HUES48 (cell line): Measurements from ENCODE around the gene ATP2C1.

Experiments
- H3K27ac ChIP-seq: one replicate; pipeline ENCODE4 v1.7.0; 2013; ENCODE audit warnings: low read depth, low read length, inconsistent platforms
- H3K27me3 ChIP-seq: 2 replicates; pipeline ENCODE4 v1.6.1; 2013; ENCODE audit warnings: mild to moderate bottlenecking, low read length; ENCODE audit not compliant: control insufficient read depth, insufficient read depth
- H3K36me3 ChIP-seq: 2 replicates; pipeline ENCODE4 v1.6.1; 2013; ENCODE audit warnings: low read length; ENCODE audit not compliant: control insufficient read depth, insufficient read depth
- H3K4me1 ChIP-seq: 2 replicates; pipeline ENCODE4 v1.6.1; 2013; ENCODE audit warnings: mild to moderate bottlenecking, low read length; ENCODE audit not compliant: control insufficient read depth, insufficient read depth
- H3K4me3 ChIP-seq: 2 replicates; pipeline ENCODE4 v1.5.1; 2013; ENCODE audit warnings: mild to moderate bottlenecking, low read depth, low read length
- H3K9ac ChIP-seq: 2 replicates; pipeline ENCODE4 v1.6.1; 2013; ENCODE audit warnings: mild to moderate bottlenecking, low read depth, low read length, moderate library complexity
- H3K9me3 ChIP-seq: 2 replicates; pipeline ENCODE4 v1.6.1; 2013; ENCODE audit warnings: low read length; ENCODE audit not compliant: control insufficient read depth, insufficient read depth

The ATP2C1 gene

GRCh38 chr3:130897316-130897715 lies 3.4 kb downstream of the ATP2C1 start:
- no peaks in the 10 kb centered on the region for H3K36me3 ChIP-seq
- H3K27ac ChIP-seq = no peak overlapping the region
- H3K4me3 ChIP-seq = no peak overlapping the region
- H3K9me3 ChIP-seq = no peaks in the 10 kb centered on the region
- peaks cover 69% of the 10 kb centered on the region for H3K4me1 ChIP-seq
- no peak overlapping the region for H3K9ac ChIP-seq
- no peaks in the 10 kb centered on the region for H3K27me3 ChIP-seq

GRCh38 chr3:130900959-130901358 lies 7.1 kb downstream of the ATP2C1 start:
- Histone ChIP-seq H3K4me3 (no peak overlapping the region), H3K9ac (no peak overlapping the region), H3K36me3 (no peaks in the 10 kb centered on the region), H3K27ac (no peak overlapping the region), H3K4me1 (peaks cover 63% of the 10 kb centered on the region), H3K9me3 (no peaks in the 10 kb centered on the region), H3K27me3 (no peaks in the 10 kb centered on the region)

GRCh38 chr3:130901463-130902204 lies 7.8 kb downstream of the ATP2C1 start:
- Histone ChIP-seq H3K27ac (no peak overlapping the region), H3K27me3 (no peaks in the 10 kb centered on the region), H3K36me3 (no peaks in the 10 kb centered on the region), H3K4me3 (no peak overlapping the region), H3K4me1 (peaks cover 57% of the 10 kb centered on the region), H3K9ac (no peak overlapping the region), H3K9me3 (no peaks in the 10 kb centered on the region)

GRCh38 chr3:130903412-130903908 lies 9.6 kb downstream of the ATP2C1 start:
- Histone ChIP-seq H3K9ac (no peak overlapping the region), H3K36me3 (no peaks in the 10 kb centered on the region), H3K27me3 (no peaks in the 10 kb centered on the region), H3K27ac (no peak overlapping the region), H3K4me1 (peaks cover 39% of the 10 kb centered on the region), H3K9me3 (no peaks in the 10 kb centered on the region), H3K4me3 (no peak overlapping the region)

- H3K4me1 ChIP-seq = peaks cover 28% of the 10 kb centered on the region
- no peaks in the 10 kb centered on the region for H3K36me3 ChIP-seq
- no peak overlapping the region for H3K27ac ChIP-seq
- H3K9me3 ChIP-seq = no peaks in the 10 kb centered on the region
- no peak overlapping the region for H3K4me3 ChIP-seq
- H3K27me3 ChIP-seq = no peaks in the 10 kb centered on the region
- H3K9ac ChIP-seq = no peak overlapping the region
Observed at GRCh38 chr3:130904491-130904890, 10.6 kb downstream of the ATP2C1 start.

GRCh38 chr3:130905551-130905950 lies 11.7 kb downstream of the ATP2C1 start:
- H3K4me1 ChIP-seq = peaks cover 23% of the 10 kb centered on the region
- H3K27me3 ChIP-seq = no peaks in the 10 kb centered on the region
- H3K36me3 ChIP-seq = no peaks in the 10 kb centered on the region
- H3K9ac ChIP-seq = no peak overlapping the region
- H3K9me3 ChIP-seq = no peaks in the 10 kb centered on the region
- no peak overlapping the region for H3K27ac ChIP-seq
- H3K4me3 ChIP-seq = no peak overlapping the region

GRCh38 chr3:130906374-130906995 lies 12.6 kb downstream of the ATP2C1 start:
- no peak overlapping the region for H3K9ac ChIP-seq
- no peak overlapping the region for H3K27ac ChIP-seq
- peaks cover 13% of the 10 kb centered on the region for H3K4me1 ChIP-seq
- H3K9me3 ChIP-seq = no peaks in the 10 kb centered on the region
- no peak overlapping the region for H3K4me3 ChIP-seq
- H3K27me3 ChIP-seq = no peaks in the 10 kb centered on the region
- no peaks in the 10 kb centered on the region for H3K36me3 ChIP-seq

GRCh38 chr3:130907500-130907899 lies 13.6 kb downstream of the ATP2C1 start:
- Histone ChIP-seq H3K4me1 (peaks cover 5% of the 10 kb centered on the region; the same call in 1 of the 2 replicates), H3K27me3 (no peaks in the 10 kb centered on the region), H3K9ac (no peak overlapping the region), H3K27ac (no peak overlapping the region), H3K4me3 (no peak overlapping the region), H3K9me3 (no peaks in the 10 kb centered on the region), H3K36me3 (no peaks in the 10 kb centered on the region)

GRCh38 chr3:130907966-130908365 lies 14.1 kb downstream of the ATP2C1 start:
- Histone ChIP-seq H3K27me3 (no peaks in the 10 kb centered on the region), H3K27ac (no peak overlapping the region)

GRCh38 chr3:130915567-130916292 lies 21.8 kb downstream of the ATP2C1 start:
- Histone ChIP-seq H3K4me3 (no peak overlapping the region), H3K9ac (no peak overlapping the region), H3K27me3 (no peaks in the 10 kb centered on the region), H3K9me3 (no peaks in the 10 kb centered on the region), H3K27ac (no peak overlapping the region), H3K36me3 (no peaks in the 10 kb centered on the region), H3K4me1 (peaks cover 3% of the 10 kb centered on the region; the same call in 1 of the 2 replicates)

More at GRCh38 chr3:130907966-130908365, 14.1 kb downstream of the ATP2C1 start:
- no peak overlapping the region for H3K4me3 ChIP-seq
- H3K9me3 ChIP-seq = no peaks in the 10 kb centered on the region
- no peaks in the 10 kb centered on the region for H3K36me3 ChIP-seq
- H3K9ac ChIP-seq = no peak overlapping the region
- peaks cover 2% of the 10 kb centered on the region; the same call in 1 of the 2 replicates for H3K4me1 ChIP-seq
